ENCODE measurements around the gene TECTA.

- TF ChIP-seq CTCF (IDR thresholded peaks at IDR 0.05) = no peak
- TF ChIP-seq EP300 (IDR thresholded peaks at IDR 0.05) = no peak
- TF ChIP-seq POLR2A (IDR thresholded peaks at IDR 0.05) = no peak
These were observed 16.7 kb downstream of the TECTA start for GRCh38 chr11:121117788-121118187.
